ENCODE measurements around the gene KCNC4.

The KCNC4 gene

DNA sequence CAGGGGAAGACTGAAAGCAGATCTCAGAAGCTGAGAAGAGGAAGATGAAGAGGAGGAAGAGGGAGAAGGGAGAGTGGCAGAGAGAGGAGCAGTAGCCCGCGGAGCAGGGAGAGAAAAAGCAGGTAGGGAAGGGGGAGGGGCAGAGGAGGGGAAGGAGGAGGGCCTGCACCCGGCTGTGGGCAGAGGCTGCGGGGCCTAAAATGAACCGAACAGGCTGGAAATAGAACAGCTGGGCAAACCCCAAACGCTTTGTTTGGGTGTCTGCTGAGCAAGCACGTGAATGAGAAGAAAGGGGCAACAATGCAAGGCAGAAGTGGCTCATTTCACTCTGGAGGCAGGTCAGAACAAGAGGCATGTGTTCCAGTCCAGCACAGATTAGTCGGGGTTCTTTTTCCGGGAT lies 33.5 kb downstream of the KCNC4 start:
- DNase-seq (ENCODE audit: extremely low spot score, insufficient read length, low read depth) (no peak), FAIRE-seq (peak; percentile 64)

DNA sequence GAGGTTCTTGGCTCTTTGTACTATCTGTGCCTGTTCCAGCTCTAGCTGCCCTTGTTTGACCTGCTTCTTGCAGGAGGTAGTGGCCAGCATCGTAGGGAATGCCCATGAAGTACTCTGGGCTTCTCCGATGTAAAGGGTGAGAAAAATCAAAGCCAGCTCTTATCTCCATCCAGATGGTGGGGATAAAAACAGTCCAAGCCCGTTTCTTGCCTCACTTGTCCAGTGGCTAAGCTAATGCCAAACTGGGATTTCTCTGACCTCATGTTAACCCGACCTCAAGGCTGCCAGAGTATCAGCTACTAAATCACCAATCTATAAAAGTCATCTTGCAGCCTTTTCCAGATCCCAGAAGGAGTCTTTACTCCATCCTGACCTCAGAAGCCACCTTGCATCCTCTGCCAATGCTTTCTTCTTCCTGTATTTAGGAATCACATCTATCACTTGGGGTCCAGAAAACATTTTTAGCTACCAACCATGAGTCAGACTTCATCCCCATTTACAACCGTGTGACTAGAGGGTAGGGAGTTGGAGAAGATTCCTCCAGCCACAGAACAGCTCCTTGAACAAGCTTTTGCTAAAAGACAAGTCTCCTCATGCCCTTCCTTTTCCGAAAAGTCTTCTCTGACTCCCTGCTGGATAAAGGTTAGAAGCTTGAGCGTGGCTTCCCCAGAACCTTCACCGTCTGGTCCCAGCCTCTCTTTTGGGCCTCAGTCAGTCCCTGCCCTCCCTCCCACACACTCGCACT lies 35.9 kb downstream of the KCNC4 start:
- FAIRE-seq (no peak), DNase-seq (ENCODE audit: extremely low spot score, insufficient read length, low read depth) (no peak)

DNA sequence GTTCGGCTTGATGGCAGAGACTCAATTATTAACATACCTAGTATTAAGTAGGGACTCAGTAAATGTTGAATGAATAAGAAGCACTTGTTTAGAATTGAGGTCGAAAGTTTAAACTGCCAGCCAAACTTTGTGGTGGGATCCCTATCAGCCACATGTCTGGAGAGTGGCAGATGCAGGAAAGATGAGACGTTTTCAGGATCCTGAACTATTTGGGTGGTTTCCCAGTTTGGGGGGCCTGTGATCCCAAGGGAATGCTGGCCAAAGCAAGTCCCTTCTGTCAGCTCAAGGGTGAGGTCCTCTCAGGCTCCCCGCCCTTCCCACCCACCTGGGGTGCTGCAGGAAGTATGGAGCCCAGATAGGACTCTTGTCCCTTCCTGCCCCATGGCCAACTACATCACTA lies 38.6 kb downstream of the KCNC4 start:
- DNase-seq (ENCODE audit: extremely low spot score, insufficient read length, low read depth) (no peak), FAIRE-seq (no peak)

DNA sequence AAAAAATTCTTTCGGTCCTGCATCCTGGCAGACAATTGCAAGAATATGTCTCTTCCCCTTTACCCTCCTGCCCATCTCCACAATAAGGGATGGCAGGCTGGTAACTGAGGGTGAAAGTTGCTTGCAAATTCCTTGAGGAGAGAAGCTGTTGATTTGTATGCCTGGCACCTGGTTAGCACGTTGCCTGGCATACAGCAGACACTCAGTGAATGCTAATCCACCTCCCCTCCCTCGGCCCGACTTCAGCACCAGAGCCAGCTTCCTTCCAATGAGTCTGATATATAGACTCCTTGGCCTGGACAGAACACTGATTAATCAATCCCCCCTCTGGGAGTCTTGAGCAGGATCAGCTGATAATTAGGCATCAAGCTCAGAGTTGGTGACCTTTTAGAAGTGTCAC lies 39.1 kb downstream of the KCNC4 start:
- FAIRE-seq (no peak), DNase-seq (ENCODE audit: extremely low spot score, insufficient read length, low read depth) (no peak)

DNA sequence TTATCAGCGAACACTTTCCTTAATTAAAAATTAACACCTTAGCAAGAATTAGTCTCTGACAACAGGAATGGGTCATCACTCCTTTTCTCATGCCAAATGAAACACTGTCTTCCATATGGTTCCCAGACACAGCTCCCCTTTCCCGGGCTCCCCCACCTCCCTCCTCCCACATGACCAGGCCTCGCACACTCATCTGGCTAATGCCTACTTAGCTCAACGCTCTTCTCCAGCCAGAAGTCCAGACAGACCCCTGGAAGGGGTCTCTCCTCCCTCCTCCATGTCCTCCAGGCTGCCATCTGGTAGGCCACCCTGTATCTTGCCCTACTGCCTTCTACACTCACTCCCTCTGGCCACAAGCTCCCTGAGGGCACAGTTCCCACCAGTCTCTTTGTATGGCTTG lies 39.9 kb downstream of the KCNC4 start:
- FAIRE-seq = no peak
- DNase-seq (ENCODE audit: extremely low spot score, insufficient read length, low read depth) = no peak

DNA sequence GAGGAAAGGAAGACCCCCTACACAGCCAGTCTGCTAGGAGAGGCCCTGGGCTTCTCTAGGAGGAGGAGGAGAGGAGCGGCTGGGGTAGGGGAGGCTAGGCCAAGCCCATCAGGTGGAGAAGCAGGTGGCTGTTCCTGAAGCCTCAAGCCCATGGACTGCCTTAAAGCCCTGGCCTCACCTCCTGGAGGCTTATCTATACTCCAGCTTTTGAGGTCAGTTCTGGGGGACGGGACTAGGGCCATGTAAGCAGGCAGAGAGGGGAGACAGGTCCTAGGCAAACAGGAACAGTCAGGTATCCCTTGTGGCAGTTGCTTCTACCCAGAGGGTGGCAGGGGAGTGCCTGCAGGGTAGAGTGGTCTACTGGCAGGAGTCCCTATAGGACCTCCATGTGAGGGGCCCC lies 40.6 kb downstream of the KCNC4 start:
- no peak for FAIRE-seq
- no peak for DNase-seq (ENCODE audit: extremely low spot score, insufficient read length, low read depth)

DNA sequence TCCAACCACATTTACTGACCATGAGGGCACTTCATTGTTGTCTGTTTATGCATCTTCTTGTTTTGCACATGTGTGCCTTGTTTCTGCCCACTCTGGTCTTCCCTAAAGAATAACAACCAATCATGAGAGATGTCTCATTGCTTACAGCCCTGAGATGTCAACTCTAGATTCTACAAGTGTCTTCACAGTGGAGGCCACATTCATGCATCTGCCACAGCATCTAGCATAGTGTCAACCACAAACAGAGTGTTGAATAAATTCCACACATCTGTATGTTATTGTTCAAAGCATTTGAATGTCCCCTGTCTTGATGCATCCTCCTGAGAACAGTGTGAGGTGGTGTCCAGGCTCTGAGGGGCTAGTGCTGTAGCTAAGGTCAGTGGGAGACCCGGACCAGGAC lies 43.1 kb downstream of the KCNC4 start:
- no peak for FAIRE-seq
- no peak for DNase-seq (ENCODE audit: extremely low spot score, insufficient read length, low read depth)

DNA sequence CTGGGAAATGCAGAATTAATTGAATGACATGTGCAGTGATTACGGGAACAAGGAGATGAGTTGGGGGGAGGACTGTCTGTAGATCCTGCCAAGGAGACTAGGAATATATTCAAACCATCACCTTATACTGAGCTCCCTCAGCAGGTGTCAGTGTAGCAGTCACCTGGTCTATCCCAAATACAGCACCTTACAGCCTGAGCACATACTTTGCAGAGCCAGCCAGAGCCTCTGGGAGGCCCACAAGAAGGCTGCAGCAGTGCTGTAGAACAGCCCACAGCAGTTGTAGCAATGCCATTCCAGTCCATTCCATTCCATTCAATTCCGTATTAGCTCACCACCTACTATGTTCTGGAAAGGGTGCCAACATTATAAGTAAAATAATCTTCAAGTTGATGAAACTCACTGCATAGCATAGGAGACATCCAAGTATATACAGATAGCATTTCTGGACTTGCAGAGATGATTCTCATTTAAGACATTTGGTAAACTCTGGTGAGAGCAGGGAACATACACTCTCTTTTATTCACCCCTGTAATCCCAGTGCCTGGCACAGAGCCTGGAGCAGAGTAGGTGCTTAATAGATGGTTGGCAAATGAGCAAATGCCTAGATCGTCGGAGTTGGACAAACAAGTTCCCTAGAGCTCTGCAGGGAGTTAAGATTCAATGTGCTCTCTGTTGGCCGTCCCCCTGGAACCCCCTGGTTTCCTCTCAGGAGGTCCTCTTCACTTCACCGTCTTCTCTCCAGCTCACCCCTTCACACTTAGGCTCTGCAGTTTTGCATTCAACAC lies 44.7 kb downstream of the KCNC4 start:
- DNase-seq (ENCODE audit: extremely low spot score, insufficient read length, low read depth) = no peak
- FAIRE-seq = no peak

DNA sequence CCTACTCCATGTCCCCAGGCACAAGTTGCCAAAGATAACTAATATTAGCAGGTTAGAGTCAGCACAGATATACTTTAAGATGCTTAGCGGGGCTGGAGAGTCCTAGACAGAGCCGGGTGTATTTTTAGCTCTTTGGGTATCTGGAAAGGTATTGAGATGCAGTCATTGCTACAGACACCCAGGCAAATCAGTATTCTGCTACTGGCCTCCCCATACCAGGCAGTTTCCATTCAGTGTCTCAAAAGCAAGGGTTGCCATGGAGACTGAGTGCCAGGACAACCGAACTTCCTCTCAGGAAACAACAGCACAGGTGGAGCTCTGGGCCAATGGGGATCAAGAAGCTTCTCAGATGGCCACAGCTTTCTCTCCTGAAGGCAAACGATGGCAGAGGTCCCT lies 45.3 kb downstream of the KCNC4 start:
- FAIRE-seq (no peak), DNase-seq (ENCODE audit: extremely low spot score, insufficient read length, low read depth) (no peak)

DNA sequence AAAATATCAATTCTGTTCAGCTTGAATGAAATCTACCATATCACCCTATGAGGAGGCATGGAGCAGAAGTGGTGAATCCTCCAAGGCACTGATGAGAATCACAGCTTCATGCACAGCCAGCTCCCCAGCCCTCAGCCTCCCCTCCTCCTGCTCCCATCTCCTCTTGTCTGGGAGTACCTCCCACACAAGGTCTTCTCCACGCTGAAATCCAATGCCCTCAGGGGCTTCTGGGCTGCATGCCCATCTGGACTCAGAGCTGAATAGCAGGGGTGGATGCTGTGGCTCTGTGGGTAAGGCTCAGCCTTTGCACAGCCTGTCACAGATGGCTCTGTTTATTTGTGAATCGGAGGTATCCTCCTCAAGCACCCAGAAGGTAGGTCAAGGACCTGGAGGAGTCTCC lies 48.6 kb downstream of the KCNC4 start:
- DNase-seq (ENCODE audit: extremely low spot score, insufficient read length, low read depth) = no peak
- FAIRE-seq = no peak

DNA sequence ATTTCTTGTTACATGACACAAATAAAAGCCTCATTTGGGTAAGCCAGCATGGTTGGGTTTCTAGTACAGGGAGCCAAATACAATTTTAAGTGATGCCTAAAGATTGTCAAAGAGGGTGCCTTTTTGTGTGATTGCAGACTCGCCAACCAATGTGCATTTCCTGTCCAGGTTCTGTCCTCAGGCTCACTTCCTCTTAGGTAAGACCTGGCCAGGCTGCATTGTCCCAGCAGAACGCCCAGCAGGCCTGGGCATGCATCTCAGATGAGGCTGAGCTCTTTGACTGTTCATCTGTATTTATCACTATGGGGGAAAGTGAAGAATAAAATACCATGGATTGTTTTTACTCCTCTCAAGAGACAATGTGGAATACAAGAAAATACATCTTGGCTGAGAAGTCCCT lies 49.7 kb downstream of the KCNC4 start:
- DNase-seq (ENCODE audit: extremely low spot score, insufficient read length, low read depth) = no peak
- FAIRE-seq = peak; percentile 57

All from GM18507 (cell line).